IMR-90 (cell line): Measurements from ENCODE around the gene HDAC9. TPM values are rescaled to one million over a fixed set of nuclear protein-coding genes. Genes with fewer than 3 reads are reported as not detected.
A peak's percentile ranks its signal among the peaks of the same experiment; 100 is the strongest.

Experiments
- ATAC-seq: fragments of 200-7000 bp; cut with Tn5 transposase; 2 replicates; pipeline ENCODE4 v1.9.1; 2020; ENCODE audit warnings: low read depth, mild to moderate bottlenecking, moderate library complexity
- BruUV-seq: library from RNA; stranded (reverse); fragments of 400-500 nt; replicated peaks from 2 replicates; lab custom pipeline; 2021; lab: Mats Ljungman, UMichigan
- CTCF ChIA-PET: fragments of 300-600 bp; formaldehyde crosslinking; extraction: SDS; loops from one replicate; lab custom pipeline; 2021; ENCODE audit warnings: antibody characterized with exemption; lab: Yijun Ruan, JAX
- POLR2A ChIA-PET: fragments of 300-600 bp; sonication (Branson Sonifier 250); formaldehyde crosslinking; loops from one replicate; lab custom pipeline; 2022; ENCODE audit warnings: antibody characterized with exemption; ENCODE audit not compliant: unreplicated experiment; lab: Charles Lee
- DNase-seq: peaks from one replicate; pipeline ENCODE4 v3.0.0; 2013
- H2AFZ ChIP-seq: replicated peaks from 2 replicates; pipeline ENCODE3; 2013; ENCODE audit warnings: low read length, mild to moderate bottlenecking; ENCODE audit not compliant: poor library complexity
- H2AK5ac ChIP-seq: 2 replicates; pipeline ENCODE4 v1.6.1; 2013; ENCODE audit warnings: low read depth, low read length, inconsistent platforms
- H2AK9ac ChIP-seq: replicated peaks from 2 replicates; pipeline ENCODE3; 2013; ENCODE audit warnings: mild to moderate bottlenecking, low read depth, low read length, moderate library complexity; ENCODE audit not compliant: poor library complexity
- H2BK120ac ChIP-seq: 2 replicates; pipeline ENCODE4 v1.6.1; 2013; ENCODE audit warnings: low read depth, low read length, inconsistent platforms
- H2BK15ac ChIP-seq: 3 replicates; pipeline ENCODE4 v1.6.1; 2013; ENCODE audit warnings: low read depth, low read length, inconsistent platforms
- H2BK20ac ChIP-seq: 2 replicates; pipeline ENCODE4 v1.6.1; 2013; ENCODE audit warnings: low read depth, mild to moderate bottlenecking, inconsistent platforms, low read length, moderate library complexity
- H2BK5ac ChIP-seq: 2 replicates; pipeline ENCODE4 v1.6.1; 2013; ENCODE audit warnings: mild to moderate bottlenecking, low read depth, low read length, inconsistent platforms; ENCODE audit not compliant: poor library complexity, severe bottlenecking
- H3K14ac ChIP-seq: replicated peaks from 2 replicates; pipeline ENCODE4 v1.6.1; 2013; ENCODE audit warnings: low read depth, low read length, inconsistent platforms
- H3K18ac ChIP-seq: 2 replicates; pipeline ENCODE4 v1.6.1; 2013; ENCODE audit warnings: low read depth, low read length, control low read depth
- H3K23ac ChIP-seq: 2 replicates; pipeline ENCODE4 v1.6.1; 2013; ENCODE audit warnings: low read depth, low read length, inconsistent platforms
- H3K27ac ChIP-seq: 2 replicates; pipeline ENCODE4 v1.5.1; 2013; ENCODE audit warnings: mild to moderate bottlenecking, control low read depth, low read length; ENCODE audit not compliant: insufficient read depth
- H3K27me3 ChIP-seq: 2 replicates; pipeline ENCODE4 v1.6.1; 2013; ENCODE audit warnings: low read length; ENCODE audit not compliant: control insufficient read depth, insufficient read depth
- H3K36me3 ChIP-seq: 2 replicates; pipeline ENCODE4 v1.6.1; 2013; ENCODE audit warnings: low read length, mixed read lengths; ENCODE audit not compliant: control insufficient read depth, insufficient read depth
- H3K4ac ChIP-seq: 2 replicates; pipeline ENCODE4 v1.6.1; 2013; ENCODE audit warnings: low read depth, low read length, inconsistent platforms
- H3K4me1 ChIP-seq: 2 replicates; pipeline ENCODE4 v1.6.1; 2013; ENCODE audit warnings: low read length, mixed read lengths; ENCODE audit not compliant: control insufficient read depth, insufficient read depth
- H3K4me2 ChIP-seq: 2 replicates; pipeline ENCODE4 v1.6.1; 2013; ENCODE audit warnings: low read depth, mild to moderate bottlenecking, control low read depth, low read length, moderate library complexity
- H3K4me3 ChIP-seq: 2 replicates; pipeline ENCODE4 v1.5.1; 2013; ENCODE audit warnings: low read depth, mild to moderate bottlenecking, control low read depth, low read length, moderate library complexity; ENCODE audit not compliant: insufficient read depth
- H3K56ac ChIP-seq: 2 replicates; pipeline ENCODE4 v1.6.1; 2013; ENCODE audit warnings: low read length, inconsistent platforms; ENCODE audit not compliant: insufficient read depth; ENCODE audit errors: extremely low read depth
- H3K79me1 ChIP-seq, 2 experiments: 2 replicates each; pipeline ENCODE4 v1.6.1; 2013; ENCODE audit warnings: low read length in 2 of 2, inconsistent platforms in 1 of 2, low read depth in 1 of 2
- H3K9ac ChIP-seq: 2 replicates; pipeline ENCODE4 v1.6.1; 2013; ENCODE audit warnings: low read depth, low read length, control low read depth
- H3K9me1 ChIP-seq: 2 replicates; pipeline ENCODE4 v1.6.1; 2013; ENCODE audit warnings: low read length, inconsistent platforms; ENCODE audit not compliant: insufficient read depth
- H3K9me3 ChIP-seq: 2 replicates; pipeline ENCODE4 v1.6.1; 2013; ENCODE audit warnings: low read length; ENCODE audit not compliant: control insufficient read depth, insufficient read depth
- H4K20me1 ChIP-seq: 2 replicates; pipeline ENCODE4 v1.6.1; 2013; ENCODE audit warnings: low read length, inconsistent platforms; ENCODE audit not compliant: insufficient read depth
- H4K5ac ChIP-seq: 2 replicates; pipeline ENCODE4 v1.6.1; 2013; ENCODE audit warnings: mild to moderate bottlenecking, low read depth, low read length, control low read depth
- H4K8ac ChIP-seq, 2 experiments: 2 replicates each; pipeline ENCODE4 v1.6.1; 2013; ENCODE audit warnings: low read depth in 2 of 2, low read length in 2 of 2, control low read depth in 1 of 2, inconsistent platforms in 1 of 2
- H4K91ac ChIP-seq: 2 replicates; pipeline ENCODE4 v1.6.1; 2013; ENCODE audit warnings: low read depth, low read length, inconsistent platforms; ENCODE audit not compliant: insufficient read depth
- BHLHE40 ChIP-seq: fragments of 150-350 bp; IDR thresholded peaks from 2 replicates; pipeline ENCODE4 v1.6.1; 2016; ENCODE audit warnings: mild to moderate bottlenecking, low read depth, low read length
- MXI1 ChIP-seq: IDR thresholded peaks from 2 replicates; pipeline ENCODE4 v1.6.1; 2012; ENCODE audit warnings: low read depth, mild to moderate bottlenecking, low read length, moderate library complexity, borderline replicate concordance
- WGBS, 2 experiments: methylation state at CpG; one replicate each; pipeline versions ENCODE4 v1.1.5 to v1.1.7; 2013; ENCODE audit warnings: missing lambda C conversion rate in 2 of 2; ENCODE audit not compliant: insufficient read length in 1 of 2; ENCODE audit errors: extremely low coverage in 2 of 2; 5-methylcytosine and 5-hydroxymethylcytosine counted together
- dilution Hi-C: fragments of 300-500 bp; cut with HindIII; formaldehyde crosslinking; loops from one replicate; pipeline ENCODE4 v1.14.3; 2018; ENCODE audit warnings: low sequenced_read_pairs; ENCODE audit not compliant: unreplicated experiment
- in situ Hi-C: fragments of 300-500 bp; cut with MboI; formaldehyde crosslinking; loops from 3 replicates; pipeline ENCODE4 v1.14.3; 2019; ENCODE audit warnings: low sequenced_read_pairs, inconsistent platforms, mixed read lengths
- intact Hi-C: fragments of 100-400 bp; cut with micrococcal nuclease; formaldehyde crosslinking; loops from 2 replicates; pipeline ENCODE4 v1.10.0; 2022
- polyA plus RNA-seq, 3 experiments: library from polyadenylated mRNA; depleted of rRNA; stranded (reverse); fragments of >200 nt; gene quantifications; 2 replicates each; pipeline ENCODE4 v1.2.3, GENCODE V29; 2012; ENCODE audit warnings: low replicate concordance in 1 of 3
- total RNA-seq: library from RNA; depleted of rRNA; stranded (reverse); fragments of >200 nt; gene quantifications from 2 replicates; pipeline ENCODE4 v1.2.3, GENCODE V29; 2012

HDAC9 gene
- total and polyA plus RNA-seq, 2 of the 4 experiments (the other 2 are of a cell fraction): 4.3 to 24.7 TPM

GRCh38 chr7:18890885-18891621 lies 395.5 kb downstream of the HDAC9 start:
- DNase-seq: peak; percentile 39
- intact Hi-C loops: loop anchor here (5.0 kb wide), 1 partner anchor 226 kb away; the partner anchor contains the start of gene TWIST1

More at GRCh38 chr7:18890885-18891621, 395.5 kb downstream of the HDAC9 start:
- Histone ChIP-seq H3K9me1 (0 out of 2 replicates have a peak, but pooled peaks cover 2% of the 10 kb centered on the region), H3K36me3 (no peaks in the 10 kb centered on the region), H3K4ac (no peak overlapping the region), H2BK5ac (no peak overlapping the region), H2AK5ac (no peak overlapping the region), H2AK9ac (no peak overlapping the region), H3K27ac (no peak overlapping the region), H4K91ac (no peak overlapping the region), H3K4me2 (peak overlapping the region; percentile 62), H3K4me1 (peaks cover 5% of the 10 kb centered on the region), H4K5ac (no peak overlapping the region), H3K9me3 (no peaks in the 10 kb centered on the region), H2AFZ (no peak overlapping the region), H2BK15ac (peak overlapping the region; percentile 1; the same call in 1 of the 3 replicates), H2BK20ac (no peak overlapping the region), H3K18ac (peak overlapping the region; percentile 58), H3K27me3 (no peaks in the 10 kb centered on the region), H3K9ac (no peak overlapping the region), H3K79me1 (no peaks in the 10 kb centered on the region), H4K20me1 (no peaks in the 10 kb centered on the region), H3K14ac (no peak overlapping the region), H4K8ac (no peak overlapping the region), H3K23ac (no peak overlapping the region), H3K4me3 (no peak overlapping the region), H3K56ac (no peak overlapping the region), H2BK120ac (no peak overlapping the region)
- TF ChIP-seq BHLHE40 (no peak), MXI1 (no peak)
- in situ Hi-C loops: no loop called here
- POLR2A ChIA-PET: no interaction called here
- ATAC-seq: peak; percentile 68
- no TSS peak for BruUV-seq
- WGBS, 2 experiments: no CpG with 5 or more reads among the region's 4 CpGs
- CTCF ChIA-PET: no interaction called here
- dilution Hi-C loops: no loop called here
